Fibroblast of peridontal ligament (primary cell): ENCODE results near the gene PTCHD4.
A peak's percentile ranks its signal among the peaks of the same experiment; 100 is the strongest.

Experiments
- DNase-seq: peaks from one replicate; pipeline ENCODE4 v3.0.0-alpha.2; 2010; ENCODE audit errors: extremely low read depth

The PTCHD4 gene

GRCh38 chr6:48099713-48100587, 11.0 kb downstream of the PTCHD4 start:
- no peak for DNase-seq

GRCh38 chr6:48098923-48099322, 12.1 kb downstream of the PTCHD4 start:
- DNase-seq: peak; percentile 30

GRCh38 chr6:48092550-48093217, 18.3 kb downstream of the PTCHD4 start:
- no peak for DNase-seq

- no peak for DNase-seq
These were observed 20.5 kb downstream of the PTCHD4 start for GRCh38 chr6:48090546-48090945.

- DNase-seq: peak; percentile 56
These were observed 23.5 kb downstream of the PTCHD4 start for GRCh38 chr6:48087448-48087847.

- no peak for DNase-seq
These were observed 24.8 kb downstream of the PTCHD4 start for GRCh38 chr6:48086187-48086586.

- no peak for DNase-seq
These were observed 25.8 kb downstream of the PTCHD4 start for GRCh38 chr6:48085131-48085741.

- DNase-seq: peak; percentile 41
These were observed 26.8 kb downstream of the PTCHD4 start for GRCh38 chr6:48084201-48084600.

- DNase-seq: no peak
These were observed 30.6 kb downstream of the PTCHD4 start for GRCh38 chr6:48080227-48081009.

- DNase-seq: peak; percentile 47
These were observed 32.9 kb downstream of the PTCHD4 start for GRCh38 chr6:48078120-48078519.

- DNase-seq: no peak
These were observed 35.8 kb downstream of the PTCHD4 start for GRCh38 chr6:48075181-48075580.

- peak; percentile 33 for DNase-seq
These were observed 36.8 kb downstream of the PTCHD4 start for GRCh38 chr6:48073976-48074767.

GRCh38 chr6:48071833-48072232, 39.2 kb downstream of the PTCHD4 start:
- DNase-seq: no peak

GRCh38 chr6:48069280-48069679, 41.7 kb downstream of the PTCHD4 start:
- DNase-seq: peak; percentile 18

GRCh38 chr6:48068278-48069251, 42.4 kb downstream of the PTCHD4 start:
- DNase-seq: no peak

GRCh38 chr6:48067886-48068277, 43.1 kb downstream of the PTCHD4 start:
- no peak for DNase-seq

- no peak for DNase-seq
These were observed 43.8 kb downstream of the PTCHD4 start for GRCh38 chr6:48067148-48067712.

GRCh38 chr6:48061265-48061990, 49.6 kb downstream of the PTCHD4 start:
- peak; percentile 53 for DNase-seq
